CD4-positive, alpha-beta memory T cell (primary cell): ENCODE measurements around the gene ZNF627. TPM values are rescaled to one million over a fixed set of nuclear protein-coding genes. Genes with fewer than 3 reads are reported as not detected.
A peak's percentile ranks its signal among the peaks of the same experiment; 100 is the strongest.

ENCODE experiments used
- CTCF ChIA-PET: fragments of 350-600 bp; sonication (Branson Sonifier 250); formaldehyde crosslinking; loops from one replicate; lab custom pipeline; 2021; ENCODE audit warnings: inconsistent platforms; ENCODE audit not compliant: partially characterized antibody; lab: Charles Lee
- POLR2A ChIA-PET: fragments of 350-600 bp; sonication (Branson Sonifier 250); formaldehyde crosslinking; loops from one replicate; lab custom pipeline; 2021; ENCODE audit not compliant: partially characterized antibody; lab: Charles Lee
- DNase-seq, 5 donors: peaks; one replicate each; pipeline versions ENCODE4 v3.0.0 to v3.0.0-alpha.2; 2020 to 2022; ENCODE audit warnings: mixed read lengths in 1 of 5
- H3K27ac ChIP-seq: one replicate; pipeline ENCODE4 v1.7.0; 2013; ENCODE audit warnings: low read depth, low read length
- H3K27me3 ChIP-seq: 2 replicates; pipeline ENCODE4 v1.7.0; 2013; ENCODE audit warnings: mild to moderate bottlenecking, low read length, moderate library complexity; ENCODE audit not compliant: insufficient read depth
- H3K36me3 ChIP-seq: 2 replicates; pipeline ENCODE4 v1.7.0; 2013; ENCODE audit warnings: mild to moderate bottlenecking, low read length, moderate library complexity; ENCODE audit not compliant: insufficient read depth
- H3K4me1 ChIP-seq: 2 replicates; pipeline ENCODE4 v1.7.0; 2013; ENCODE audit warnings: mild to moderate bottlenecking, low read length, moderate library complexity; ENCODE audit not compliant: insufficient read depth
- H3K4me3 ChIP-seq, 2 donors: one replicate each; pipeline ENCODE4 v1.7.0; 2013; ENCODE audit warnings: low read length in 2 of 2, mild to moderate bottlenecking in 1 of 2
- H3K9me3 ChIP-seq, 2 donors: one replicate each; pipeline ENCODE4 v1.7.0; 2013; ENCODE audit warnings: low read length in 2 of 2, control low read depth in 1 of 2; ENCODE audit not compliant: control insufficient read depth in 1 of 2
- H3K27ac Mint-ChIP-seq, 7 donors: one replicate each; pipeline ENCODE4 v1.8.0; 2020 to 2021; ENCODE audit warnings: mixed read lengths in 7 of 7, mild to moderate bottlenecking in 6 of 7, inconsistent platforms in 3 of 7, moderate library complexity in 3 of 7
- H3K27me3 Mint-ChIP-seq, 2 donors: one replicate each; pipeline ENCODE4 v1.8.0; 2020 to 2021; ENCODE audit warnings: mixed read lengths in 2 of 2
- H3K36me3 Mint-ChIP-seq, 2 donors: one replicate each; pipeline ENCODE4 v1.8.0; 2020 to 2021; ENCODE audit warnings: mixed read lengths in 2 of 2, inconsistent platforms in 1 of 2, mild to moderate bottlenecking in 1 of 2
- H3K4me1 Mint-ChIP-seq, 4 donors: one replicate each; pipeline ENCODE4 v1.8.0; 2020 to 2021; ENCODE audit warnings: mixed read lengths in 4 of 4, mild to moderate bottlenecking in 1 of 4
- H3K4me3 Mint-ChIP-seq, 8 donors: one replicate each; pipeline ENCODE4 v1.8.0; 2020 to 2021; ENCODE audit warnings: mixed read lengths in 8 of 8, mild to moderate bottlenecking in 7 of 8, moderate library complexity in 6 of 8, inconsistent platforms in 3 of 8
- H3K9me3 Mint-ChIP-seq, 8 donors: one replicate each; pipeline ENCODE4 v1.8.0; 2020 to 2021; ENCODE audit warnings: mixed read lengths in 8 of 8, mild to moderate bottlenecking in 5 of 8, inconsistent platforms in 3 of 8, moderate library complexity in 1 of 8
- intact Hi-C: fragments of 100-400 bp; cut with micrococcal nuclease; formaldehyde crosslinking; loops from one replicate; pipeline ENCODE4 v1.15.1; 2023
- polyA plus RNA-seq, 2 donors: library from polyadenylated mRNA; unstranded; fragments of 300-500 nt; fragmentation: Illumina TruSeq; gene quantifications; one replicate each; pipeline ENCODE4 v1.2.3, GENCODE V29; 2021
- total RNA-seq, 2 experiments: library from RNA; stranded (reverse); gene quantifications; one replicate each; pipeline ENCODE4 v1.2.3, GENCODE V29; 2021

Gene ZNF627
- total and polyA plus RNA-seq, 4 experiments from 2014 or later, result 6.8 to 12.6 (median 10.9) TPM

DNA sequence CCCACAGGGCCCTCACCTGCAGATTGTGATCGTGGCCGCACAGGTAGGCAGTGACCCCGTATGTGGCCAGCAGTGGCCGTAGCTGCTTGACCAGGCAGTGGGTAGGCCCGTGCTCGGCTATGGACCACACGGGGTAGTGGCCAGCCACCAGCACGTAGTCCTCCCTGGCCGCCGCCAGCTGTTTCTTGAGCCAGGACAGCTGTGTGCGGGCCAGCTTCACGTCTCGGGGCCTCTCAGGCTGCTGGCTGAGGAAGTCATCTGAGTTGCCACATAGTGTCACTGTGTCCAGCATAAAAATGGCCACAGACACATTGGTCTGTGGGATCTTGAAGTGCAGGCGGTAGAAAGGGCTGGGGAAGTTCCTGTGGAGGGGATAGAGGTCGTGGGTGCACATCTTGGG, 21.1 kb upstream of the ZNF627 start:
- Mint-ChIP-seq H3K4me1 (peaks cover 12 to 20% (median 14%) of the 10 kb centered on the region in 4 donors), H3K36me3 (peaks cover 0 to 3% of the 10 kb centered on the region in 2 donors), H3K4me3 (peak overlapping the region in 3 of 8 donors; percentile 13 to 59 (median 50)), H3K27ac (no peak overlapping the region), H3K27me3 (no peaks in the 10 kb centered on the region), H3K9me3 (no peaks in the 10 kb centered on the region)
- ChIA-PET POLR2A (interaction anchor here (2.1 kb wide), 1 partner anchor 17 kb away, joined by 8 read pairs; the partner anchor contains the start of gene ELOF1), CTCF (interaction anchor here (0.7 to 3.7 kb wide), 2 partner anchors 16 to 82 kb away, joined by 3 to 15 read pairs; partner anchors contain the start of gene ELOF1)
- peaks cover 4% of the 10 kb centered on the region for H3K36me3 ChIP-seq
- peaks cover 27% of the 10 kb centered on the region for H3K4me1 ChIP-seq
- DNase-seq, result no peak
- H3K27ac ChIP-seq, result no peak overlapping the region
- intact Hi-C loops, result no loop called here
- H3K4me3 ChIP-seq, result no peak overlapping the region
- no peaks in the 10 kb centered on the region for H3K9me3 ChIP-seq
- no peaks in the 10 kb centered on the region for H3K27me3 ChIP-seq

DNA sequence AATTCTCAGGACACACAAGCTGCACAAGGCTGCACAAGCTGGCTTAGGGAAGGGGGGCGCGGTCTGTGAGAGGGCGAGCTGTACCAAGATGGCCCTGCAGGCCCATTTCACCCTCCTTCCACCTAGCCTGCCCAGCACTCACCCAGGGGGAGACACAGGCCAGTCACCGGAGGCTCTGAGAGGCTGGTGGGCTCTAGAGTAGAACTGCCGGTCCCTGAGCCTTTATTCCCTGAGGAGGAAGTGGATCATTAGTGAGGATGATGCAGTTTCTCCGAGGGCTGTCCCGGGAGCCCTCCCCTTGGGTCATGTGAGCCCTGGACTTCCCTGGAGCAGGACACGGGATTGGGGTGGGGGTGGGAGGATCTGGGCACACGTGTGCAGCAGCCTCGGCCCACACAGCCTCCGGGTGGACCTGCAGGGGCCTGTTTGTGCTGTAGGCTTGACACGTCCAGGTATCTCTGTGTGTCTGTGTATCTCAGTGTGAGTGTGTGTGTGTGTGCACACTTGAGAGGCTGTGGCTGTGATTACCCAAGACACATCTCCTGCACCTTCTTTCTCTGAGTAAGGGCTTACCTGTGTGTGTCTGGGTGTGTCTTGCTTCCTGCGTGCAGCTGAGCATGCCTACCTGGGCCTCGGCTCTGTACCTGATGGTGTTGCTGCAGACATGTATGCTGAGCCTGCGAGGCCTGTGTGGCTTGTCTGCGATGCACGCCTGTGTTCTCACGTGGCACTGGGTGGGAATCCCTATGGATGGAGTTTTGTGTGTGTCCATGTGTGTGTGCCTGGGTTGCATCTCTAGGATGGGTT, 19.6 kb upstream of the ZNF627 start, which contains the start of gene ACP5:
Gene ACP5 (minus strand): TSS at position 195 of the 807 bp plus-strand sequence. CDS start 328 bp downstream, outside the sequence.
- Mint-ChIP-seq H3K27me3 (no peaks in the 10 kb centered on the region), H3K9me3 (no peaks in the 10 kb centered on the region), H3K4me1 (peaks cover 16 to 30% (median 22%) of the 10 kb centered on the region in 4 donors), H3K27ac (peak within 1 kb of the TSS in 6 of 7 donors; percentile 47 to 91 (median 88)), H3K36me3 (peaks cover 0 to 3% of the 10 kb centered on the region in 2 donors), H3K4me3 (peak within 1 kb of the TSS; percentile 70 to 89 (median 82))
- peak within 1 kb of the TSS; percentile 42 to 53 for H3K4me3 ChIP-seq
- intact Hi-C loops, result no loop called here
- H3K27me3 ChIP-seq, result no peaks in the 10 kb centered on the region
- peak within 1 kb of the TSS; percentile 60 for H3K27ac ChIP-seq
- H3K9me3 ChIP-seq, result no peaks in the 10 kb centered on the region
- peaks cover 37% of the 10 kb centered on the region for H3K4me1 ChIP-seq
- POLR2A ChIA-PET, result interaction anchor here (0.8 to 3.6 kb wide), 4 partner anchors 18 to 1589 kb away, joined by 3 to 23 read pairs (median 6); partner anchors contain the start of genes ECSIT, ELOF1 and SWSAP1
- peak in 1 of 5 donors; percentile 17 for DNase-seq
- CTCF ChIA-PET, result interaction anchor here (0.6 to 3.7 kb wide), 6 partner anchors 11 to 284 kb away, joined by 3 to 18 read pairs (median 8); partner anchors contain the start of gene ELOF1
- H3K36me3 ChIP-seq, result peaks cover 4% of the 10 kb centered on the region

DNA sequence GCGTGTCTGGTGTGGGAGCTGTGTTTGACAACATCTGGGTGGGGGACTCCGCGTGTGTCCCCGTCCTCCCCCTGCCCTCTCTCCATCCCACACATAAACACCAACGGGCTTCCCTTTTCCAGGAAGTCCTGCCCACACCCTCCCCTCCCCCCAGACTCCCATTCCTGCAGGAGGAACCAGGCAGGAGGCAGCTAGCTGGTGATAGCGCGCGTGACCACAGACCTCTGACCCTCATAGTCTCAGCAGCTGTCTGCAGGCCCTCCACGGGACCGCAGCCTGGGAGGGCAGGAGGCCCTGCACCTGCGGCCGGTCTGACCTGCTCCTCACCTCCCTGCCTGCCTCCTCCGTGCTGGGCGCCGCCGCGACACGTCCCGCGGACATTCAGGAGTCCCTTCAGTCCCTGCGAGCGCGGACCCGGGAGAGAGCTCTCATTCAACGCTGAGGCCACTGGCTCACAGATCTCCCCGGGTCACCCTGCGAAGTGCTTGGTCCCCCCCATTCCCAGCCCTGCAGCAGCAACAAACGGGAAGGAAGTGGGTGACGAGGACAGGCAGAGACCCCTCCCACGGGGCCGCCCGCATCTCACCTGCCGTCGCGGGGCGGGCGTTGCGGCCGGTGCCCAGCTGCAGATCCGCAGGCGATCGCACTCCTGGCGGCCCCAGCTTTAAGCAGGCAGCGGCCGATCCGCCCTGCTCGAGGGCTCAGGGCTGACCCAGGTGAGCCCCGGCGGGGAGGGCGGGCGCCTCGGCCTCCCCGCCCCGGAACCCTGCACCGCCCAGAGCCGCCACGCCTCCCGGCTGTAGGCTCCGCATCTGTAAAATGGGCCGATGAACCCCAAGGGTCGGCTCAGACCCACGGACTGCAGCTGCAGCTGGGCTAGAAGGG, 18.8 kb upstream of the ZNF627 start:
- intact Hi-C loops, result no loop called here
- ChIA-PET POLR2A (interaction anchor here (0.6 to 3.6 kb wide), 6 partner anchors 19 to 1588 kb away, joined by 3 to 23 read pairs (median 5); partner anchors contain the start of genes ECSIT, ELOF1 and SWSAP1), CTCF (interaction anchor here (0.6 to 3.2 kb wide), 5 partner anchors 10 to 284 kb away, joined by 3 to 18 read pairs (median 8); partner anchors contain the start of gene ELOF1)
- H3K4me1 ChIP-seq, result peaks cover 37% of the 10 kb centered on the region
- H3K27me3 ChIP-seq, result no peaks in the 10 kb centered on the region
- peaks cover 0 to 3% of the 10 kb centered on the region in 2 donors for H3K36me3 Mint-ChIP-seq
- peaks cover 4% of the 10 kb centered on the region for H3K36me3 ChIP-seq
- H3K27me3 Mint-ChIP-seq, result no peaks in the 10 kb centered on the region
- H3K27ac ChIP-seq, result peak overlapping the region; percentile 60
- H3K9me3 Mint-ChIP-seq, result no peaks in the 10 kb centered on the region
- H3K4me1 Mint-ChIP-seq, result peaks cover 16 to 30% (median 22%) of the 10 kb centered on the region in 4 donors
- peak; percentile 25 to 47 (median 37) for DNase-seq
- peak overlapping the region; percentile 42 to 53 for H3K4me3 ChIP-seq
- peak overlapping the region; percentile 70 to 89 (median 82) for H3K4me3 Mint-ChIP-seq
- H3K9me3 ChIP-seq, result no peaks in the 10 kb centered on the region
- H3K27ac Mint-ChIP-seq, result peak overlapping the region in 6 of 7 donors; percentile 47 to 91 (median 88)

DNA sequence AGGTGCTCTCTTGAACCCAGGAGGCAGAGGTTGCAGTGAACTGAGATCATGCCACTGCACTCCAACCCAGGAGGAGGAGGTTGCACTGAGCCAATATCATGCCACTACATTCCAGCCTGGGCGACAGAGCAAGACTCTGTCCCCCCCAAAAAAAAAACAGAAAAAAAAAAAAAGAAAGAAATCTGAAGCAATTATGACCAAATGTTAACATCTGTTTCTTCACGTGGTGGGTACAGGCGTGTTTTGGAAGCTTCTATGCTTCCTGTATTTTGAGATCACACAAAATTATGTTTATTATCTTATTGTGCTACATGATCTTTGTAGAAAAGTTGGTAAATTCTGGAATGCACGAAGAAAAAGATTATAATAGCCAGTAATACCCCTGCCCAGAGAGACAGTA, 17.2 kb upstream of the ZNF627 start:
- peaks cover 37% of the 10 kb centered on the region for H3K4me1 ChIP-seq
- H3K4me1 Mint-ChIP-seq, result peaks cover 16 to 30% (median 22%) of the 10 kb centered on the region in 4 donors
- no peaks in the 10 kb centered on the region for H3K27me3 ChIP-seq
- CTCF ChIA-PET, result interaction anchor here (3.2 kb wide), 1 partner anchor 20 kb away, joined by 18 read pairs; the partner anchor contains the start of gene ELOF1
- H3K9me3 Mint-ChIP-seq, result no peaks in the 10 kb centered on the region
- no peak overlapping the region for H3K27ac ChIP-seq
- no peak for DNase-seq
- POLR2A ChIA-PET, result interaction anchor here (1.1 to 3.6 kb wide), 3 partner anchors 20 to 205 kb away, joined by 3 to 23 read pairs (median 7); partner anchors contain the start of genes ELOF1 and SWSAP1
- no peaks in the 10 kb centered on the region for H3K27me3 Mint-ChIP-seq
- H3K4me3 Mint-ChIP-seq, result peak overlapping the region in 2 of 8 donors; percentile 7 to 40
- H3K36me3 ChIP-seq, result peaks cover 4% of the 10 kb centered on the region
- no peak overlapping the region for H3K4me3 ChIP-seq
- no peaks in the 10 kb centered on the region for H3K9me3 ChIP-seq
- H3K36me3 Mint-ChIP-seq, result peaks cover 0 to 3% of the 10 kb centered on the region in 2 donors
- H3K27ac Mint-ChIP-seq, result no peak overlapping the region
- intact Hi-C loops, result no loop called here

DNA sequence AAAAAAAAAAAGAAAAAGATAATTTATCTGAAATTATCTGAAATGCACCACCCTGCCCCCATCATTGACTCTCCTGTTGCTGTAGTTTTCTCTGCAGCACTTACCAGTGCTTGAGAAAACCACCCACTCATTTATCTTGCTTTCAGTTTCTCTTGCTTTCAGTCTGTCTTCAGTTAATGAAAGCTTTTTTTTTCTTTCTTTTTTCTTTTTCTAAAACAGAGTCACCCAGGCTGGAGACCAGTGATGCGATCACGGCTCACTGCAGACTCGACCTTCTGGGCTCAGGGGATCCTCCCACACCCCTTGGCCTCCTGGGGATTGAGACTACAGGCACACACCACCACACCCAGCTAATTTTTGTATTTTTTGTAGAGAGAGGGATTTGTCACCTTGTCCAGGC, 15.5 kb upstream of the ZNF627 start:
- Histone ChIP-seq H3K36me3 (no peaks in the 10 kb centered on the region), H3K4me1 (peaks cover 37% of the 10 kb centered on the region), H3K27me3 (no peaks in the 10 kb centered on the region), H3K9me3 (no peaks in the 10 kb centered on the region), H3K4me3 (no peak overlapping the region), H3K27ac (peak overlapping the region; percentile 8)
- DNase-seq, result peak in 4 of 5 donors; percentile 29 to 47 (median 37)
- intact Hi-C loops, result no loop called here
- Mint-ChIP-seq H3K4me3 (peak overlapping the region; percentile 64 to 86 (median 79)), H3K9me3 (no peaks in the 10 kb centered on the region), H3K36me3 (no peaks in the 10 kb centered on the region), H3K27me3 (no peaks in the 10 kb centered on the region), H3K27ac (peak overlapping the region; percentile 38 to 89 (median 77)), H3K4me1 (peaks cover 16 to 30% (median 22%) of the 10 kb centered on the region in 4 donors)
- ChIA-PET CTCF (interaction anchor here (1.0 to 2.1 kb wide), 4 partner anchors 9 to 45 kb away, joined by 3 to 10 read pairs (median 4); no protein-coding TSS in a partner anchor), POLR2A (interaction anchor here (1.0 kb wide), 1 partner anchor 10 kb away, joined by 3 read pairs; no protein-coding TSS in a partner anchor)

DNA sequence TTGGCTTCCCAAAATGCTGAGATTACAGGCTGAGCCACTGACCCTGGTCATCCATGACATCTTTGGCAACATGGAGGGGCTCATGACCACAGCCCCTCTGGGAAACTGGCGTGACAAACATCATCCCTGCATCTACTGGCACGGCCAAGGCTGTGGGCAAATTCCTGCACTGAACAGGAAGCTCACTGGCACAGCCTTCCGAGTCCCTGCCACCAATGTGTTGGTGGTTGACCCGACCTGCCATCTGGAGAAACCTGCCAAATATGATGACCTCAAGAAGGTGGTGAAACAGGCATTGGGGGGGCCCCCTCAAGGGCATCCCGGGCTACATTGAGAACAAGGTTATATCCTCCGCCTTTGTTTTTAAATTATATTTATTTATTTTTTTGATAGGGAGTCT, 11.0 kb upstream of the ZNF627 start:
- Mint-ChIP-seq H3K4me1 (peaks cover 4 to 20% (median 9%) of the 10 kb centered on the region in 4 donors), H3K9me3 (no peaks in the 10 kb centered on the region), H3K27ac (no peak overlapping the region), H3K27me3 (peaks cover 0 to 2% of the 10 kb centered on the region in 2 donors), H3K4me3 (no peak overlapping the region), H3K36me3 (no peaks in the 10 kb centered on the region)
- ChIA-PET POLR2A (no interaction called here), CTCF (interaction anchor here (1.1 to 6.4 kb wide), 4 partner anchors 26 to 293 kb away, joined by 4 to 38 read pairs (median 7); no protein-coding TSS in a partner anchor)
- Histone ChIP-seq H3K4me3 (no peak overlapping the region), H3K27me3 (no peaks in the 10 kb centered on the region), H3K9me3 (no peaks in the 10 kb centered on the region), H3K27ac (no peak overlapping the region), H3K4me1 (peaks cover 12% of the 10 kb centered on the region), H3K36me3 (no peaks in the 10 kb centered on the region)
- intact Hi-C loops, result no loop called here
- no peak for DNase-seq
